B cell (primary cell): ENCODE results near the gene ZNF358.

Experiments used
- EZH2 ChIP-seq: IDR thresholded peaks from 2 replicates; pipeline ENCODE4 v1.6.1; 2012; ENCODE audit warnings: borderline replicate concordance, low read depth, mild to moderate bottlenecking, moderate library complexity, low read length; ENCODE audit not compliant: insufficient read depth, poor library complexity, severe bottlenecking
- TF ChIP-seq, protein P1 (sequence below): fragments of 200-600 bp; IDR thresholded peaks from one replicate; pipeline ENCODE4 v1.8.0; 2022; ENCODE audit warnings: antibody characterized with exemption, mild to moderate bottlenecking

DNA sequence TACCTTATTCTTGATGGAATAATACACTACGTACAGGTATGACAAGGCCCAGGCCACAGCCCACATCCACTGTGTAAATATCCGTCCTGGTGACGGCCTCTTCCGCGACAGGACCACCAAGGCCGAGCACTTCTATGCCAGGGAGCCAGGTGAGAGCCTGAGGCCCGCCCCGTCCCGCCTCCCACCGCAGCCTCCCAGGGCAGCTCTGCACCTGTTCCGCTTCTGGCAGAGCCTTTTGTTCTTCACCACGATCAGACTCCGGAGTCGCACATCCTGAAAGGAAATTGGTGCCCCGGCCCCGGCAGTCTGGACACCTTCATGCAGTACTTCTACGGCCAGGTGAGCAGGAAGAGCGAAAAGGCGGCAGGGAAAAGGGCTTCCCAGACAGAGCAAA, 10.6 kb upstream of the ZNF358 start:
- TF ChIP-seq, protein P1, sequence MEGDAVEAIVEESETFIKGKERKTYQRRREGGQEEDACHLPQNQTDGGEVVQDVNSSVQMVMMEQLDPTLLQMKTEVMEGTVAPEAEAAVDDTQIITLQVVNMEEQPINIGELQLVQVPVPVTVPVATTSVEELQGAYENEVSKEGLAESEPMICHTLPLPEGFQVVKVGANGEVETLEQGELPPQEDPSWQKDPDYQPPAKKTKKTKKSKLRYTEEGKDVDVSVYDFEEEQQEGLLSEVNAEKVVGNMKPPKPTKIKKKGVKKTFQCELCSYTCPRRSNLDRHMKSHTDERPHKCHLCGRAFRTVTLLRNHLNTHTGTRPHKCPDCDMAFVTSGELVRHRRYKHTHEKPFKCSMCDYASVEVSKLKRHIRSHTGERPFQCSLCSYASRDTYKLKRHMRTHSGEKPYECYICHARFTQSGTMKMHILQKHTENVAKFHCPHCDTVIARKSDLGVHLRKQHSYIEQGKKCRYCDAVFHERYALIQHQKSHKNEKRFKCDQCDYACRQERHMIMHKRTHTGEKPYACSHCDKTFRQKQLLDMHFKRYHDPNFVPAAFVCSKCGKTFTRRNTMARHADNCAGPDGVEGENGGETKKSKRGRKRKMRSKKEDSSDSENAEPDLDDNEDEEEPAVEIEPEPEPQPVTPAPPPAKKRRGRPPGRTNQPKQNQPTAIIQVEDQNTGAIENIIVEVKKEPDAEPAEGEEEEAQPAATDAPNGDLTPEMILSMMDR = no peak
- TF ChIP-seq EZH2 = no peak
